Measurements from ENCODE around the gene CALY. TPM values are rescaled to one million over a fixed set of nuclear protein-coding genes. Genes with fewer than 3 reads are reported as not detected.

The CALY gene
- total and polyA plus RNA-seq, 4 donors: not detected

- peaks cover 0 to 16% (median 12%) of the 10 kb centered on the region in 4 donors for H3K36me3 ChIP-seq (ENCODE audit: control insufficient read depth in 4 of 4, insufficient read depth in 4 of 4, low read length in 4 of 4)
- no peak overlapping the region for H3K27ac ChIP-seq (ENCODE audit: low read depth in 1 of 2, low read length in 1 of 2)
- TF ChIP-seq, protein P1, sequence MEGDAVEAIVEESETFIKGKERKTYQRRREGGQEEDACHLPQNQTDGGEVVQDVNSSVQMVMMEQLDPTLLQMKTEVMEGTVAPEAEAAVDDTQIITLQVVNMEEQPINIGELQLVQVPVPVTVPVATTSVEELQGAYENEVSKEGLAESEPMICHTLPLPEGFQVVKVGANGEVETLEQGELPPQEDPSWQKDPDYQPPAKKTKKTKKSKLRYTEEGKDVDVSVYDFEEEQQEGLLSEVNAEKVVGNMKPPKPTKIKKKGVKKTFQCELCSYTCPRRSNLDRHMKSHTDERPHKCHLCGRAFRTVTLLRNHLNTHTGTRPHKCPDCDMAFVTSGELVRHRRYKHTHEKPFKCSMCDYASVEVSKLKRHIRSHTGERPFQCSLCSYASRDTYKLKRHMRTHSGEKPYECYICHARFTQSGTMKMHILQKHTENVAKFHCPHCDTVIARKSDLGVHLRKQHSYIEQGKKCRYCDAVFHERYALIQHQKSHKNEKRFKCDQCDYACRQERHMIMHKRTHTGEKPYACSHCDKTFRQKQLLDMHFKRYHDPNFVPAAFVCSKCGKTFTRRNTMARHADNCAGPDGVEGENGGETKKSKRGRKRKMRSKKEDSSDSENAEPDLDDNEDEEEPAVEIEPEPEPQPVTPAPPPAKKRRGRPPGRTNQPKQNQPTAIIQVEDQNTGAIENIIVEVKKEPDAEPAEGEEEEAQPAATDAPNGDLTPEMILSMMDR (IDR thresholded peaks at IDR 0.05; ENCODE audit: control extremely low read depth, extremely low read depth): no peak
- H3K9me3 ChIP-seq (ENCODE audit: control insufficient read depth in 4 of 4, insufficient read depth in 3 of 4, low read length in 3 of 4): peaks cover 0 to 5% (median 0%) of the 10 kb centered on the region in 4 donors
- ATAC-seq (ENCODE audit: insufficient read depth, low FRiP score) (no peak), DNase-seq (peak in 2 of 3 donors; percentile 43 to 46)
- WGBS, 2 donors: 53 to 58% methylated on average over 6 of the region's 6 CpGs
- H3K27me3 ChIP-seq (ENCODE audit: control insufficient read depth in 3 of 3, insufficient read depth in 3 of 3, low read length in 2 of 3): no peaks in the 10 kb centered on the region
- peaks cover 0 to 10% (median 0%) of the 10 kb centered on the region in 5 donors for H3K4me1 ChIP-seq (ENCODE audit: control insufficient read depth in 5 of 5, insufficient read depth in 5 of 5, low read length in 5 of 5)
- H3K4me3 ChIP-seq: no peak overlapping the region
- no peak overlapping the region for H3K9ac ChIP-seq (ENCODE audit: insufficient read depth in 1 of 2, low read length in 2 of 2)
These were observed 22.9 kb upstream of the CALY start for GRCh38 chr10:133359554-133359971.

- Histone ChIP-seq H3K27ac (ENCODE audit: low read depth in 1 of 2, low read length in 1 of 2) (no peak overlapping the region), H3K4me3 (no peak overlapping the region), H3K36me3 (ENCODE audit: control insufficient read depth in 4 of 4, insufficient read depth in 4 of 4, low read length in 4 of 4) (peaks cover 0 to 16% (median 10%) of the 10 kb centered on the region in 4 donors), H3K9ac (ENCODE audit: insufficient read depth in 1 of 2, low read length in 2 of 2) (no peak overlapping the region), H3K27me3 (ENCODE audit: control insufficient read depth in 3 of 3, insufficient read depth in 3 of 3, low read length in 2 of 3) (no peaks in the 10 kb centered on the region), H3K9me3 (ENCODE audit: control insufficient read depth in 4 of 4, insufficient read depth in 3 of 4, low read length in 3 of 4) (peaks cover 0 to 5% (median 0%) of the 10 kb centered on the region in 4 donors), H3K4me1 (ENCODE audit: control insufficient read depth in 5 of 5, insufficient read depth in 5 of 5, low read length in 5 of 5) (peaks cover 0 to 10% (median 0%) of the 10 kb centered on the region in 5 donors)
- 86% methylated on average over 11 of the region's 11 CpGs for WGBS, 2 donors
- TF ChIP-seq, protein P1 (IDR thresholded peaks at IDR 0.05; ENCODE audit: control extremely low read depth, extremely low read depth): no peak
- ATAC-seq (ENCODE audit: insufficient read depth, low FRiP score) (no peak), DNase-seq (no peak)
These were observed 22.2 kb upstream of the CALY start for GRCh38 chr10:133358925-133359310.

- H3K27ac ChIP-seq (ENCODE audit: low read depth in 1 of 2, low read length in 1 of 2): no peak overlapping the region
- DNase-seq (peak in 1 of 3 donors; percentile 20), ATAC-seq (ENCODE audit: insufficient read depth, low FRiP score) (peak; percentile 5)
- no peak overlapping the region for H3K4me3 ChIP-seq
- H3K27me3 ChIP-seq (ENCODE audit: control insufficient read depth in 3 of 3, insufficient read depth in 3 of 3, low read length in 2 of 3): no peaks in the 10 kb centered on the region
- peaks cover 0 to 5% (median 0%) of the 10 kb centered on the region in 4 donors for H3K9me3 ChIP-seq (ENCODE audit: control insufficient read depth in 4 of 4, insufficient read depth in 3 of 4, low read length in 3 of 4)
- TF ChIP-seq, protein P1 (IDR thresholded peaks at IDR 0.05; ENCODE audit: control extremely low read depth, extremely low read depth): no peak
- 82% methylated on average over 41 of the region's 41 CpGs for WGBS, 2 donors
- H3K36me3 ChIP-seq (ENCODE audit: control insufficient read depth in 4 of 4, insufficient read depth in 4 of 4, low read length in 4 of 4): peaks cover 0 to 16% (median 10%) of the 10 kb centered on the region in 4 donors
- no peak overlapping the region for H3K9ac ChIP-seq (ENCODE audit: insufficient read depth in 1 of 2, low read length in 2 of 2)
- peaks cover 0 to 10% (median 0%) of the 10 kb centered on the region in 5 donors for H3K4me1 ChIP-seq (ENCODE audit: control insufficient read depth in 5 of 5, insufficient read depth in 5 of 5, low read length in 5 of 5)
These were observed 21.6 kb upstream of the CALY start for GRCh38 chr10:133358162-133358924.

Measured in lung (tissue), 12 donors.